ENCODE results near the gene FLNA. TPM values are rescaled to one million over a fixed set of nuclear protein-coding genes. Genes with fewer than 3 reads are reported as not detected.

The FLNA gene
- total and polyA plus RNA-seq, 10 of the 15 experiments (the other 5 are each of a cell fraction or from before 2014, with no cell fraction given) = 5.1 to 643 (median 171) TPM

DNA sequence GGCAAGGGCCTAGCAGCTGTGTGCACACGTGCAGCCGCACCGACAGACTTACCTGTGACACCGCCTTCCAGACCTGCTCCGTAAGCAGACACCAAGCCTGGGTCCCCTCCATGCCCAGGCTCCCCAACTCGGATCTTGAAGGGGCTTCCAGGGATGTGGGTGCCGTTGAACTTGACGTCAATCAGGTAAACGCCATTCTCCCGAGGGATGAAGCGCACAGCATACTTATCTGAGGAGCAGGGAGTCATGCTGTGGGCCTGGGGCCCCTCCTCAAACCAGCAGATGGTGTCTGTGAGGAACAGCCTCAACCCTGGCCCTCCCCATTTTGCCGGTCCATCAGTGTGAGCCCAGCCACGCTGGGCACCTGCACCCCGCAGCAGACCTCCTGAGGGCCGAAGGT, 24.5 kb downstream of the FLNA start:
- CTCF ChIA-PET = interaction anchor here (1.3 to 1.8 kb wide), 2 partner anchors 23 to 177 kb away, joined by 3 to 6 read pairs; no protein-coding TSS in a partner anchor
- 69% methylated on average over 15 of the region's 15 CpGs for WGBS (ENCODE audit: insufficient coverage, insufficient replicate concordance, low lambda C conversion rate, missing lambda C conversion rate)

DNA sequence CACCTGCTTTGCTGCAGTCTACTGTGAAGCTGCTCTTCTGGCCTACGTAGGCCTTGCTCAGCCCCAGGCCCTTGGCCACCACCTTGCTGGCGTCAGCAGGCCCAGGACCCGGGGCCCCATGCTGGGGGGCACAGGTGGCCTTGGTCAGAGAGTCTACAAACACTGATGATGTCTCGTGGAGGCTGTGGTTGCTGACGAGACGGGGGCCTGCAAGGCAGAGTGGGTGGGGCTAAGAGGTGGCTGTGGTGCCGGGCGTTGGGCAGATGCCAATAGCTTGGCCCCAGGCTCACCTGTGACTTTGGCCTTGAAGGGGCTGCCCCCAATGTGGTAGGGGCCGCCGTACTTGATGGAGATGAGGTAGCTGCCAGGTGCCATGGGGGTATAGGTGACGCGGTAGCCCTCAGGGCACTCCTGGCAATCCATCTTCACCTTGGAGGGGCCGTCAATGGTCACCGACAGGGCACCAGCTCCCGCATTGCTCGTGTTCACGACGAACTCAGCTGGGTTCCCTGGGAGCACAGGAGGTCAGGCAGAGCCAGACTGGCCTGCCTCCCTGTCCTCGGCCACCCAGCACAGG, 25.0 kb downstream of the FLNA start:
- CTCF ChIA-PET = interaction anchor here (1.3 to 1.8 kb wide), 2 partner anchors 24 to 178 kb away, joined by 3 to 6 read pairs; no protein-coding TSS in a partner anchor

More for the DNA sequence above, 24.5 kb downstream of the FLNA start:
- TF ChIP-seq KLF5 (IDR thresholded peaks at IDR 0.05; ENCODE audit: partially characterized antibody) = no peak
- Histone ChIP-seq H3K9me3 (replicated peaks; ENCODE audit: control insufficient read depth, insufficient read depth, low read length) (no peaks in the 10 kb centered on the region; the same call in 2 of the 3 replicates), H3K4me2 (ENCODE audit: control insufficient read depth, insufficient read depth) (no peak overlapping the region), H3K27me3 (replicated peaks in 1 of 2; ENCODE audit: control insufficient read depth in 2 of 2, insufficient read depth in 2 of 2, low read length in 1 of 2) (no peaks in the 10 kb centered on the region), H4K20me1 (ENCODE audit: control insufficient read depth, insufficient read depth) (no peaks in the 10 kb centered on the region), H3K4me1 (ENCODE audit: control insufficient read depth, insufficient read depth, low read length) (no peaks in the 10 kb centered on the region), H2AFZ (ENCODE audit: control insufficient read depth, low read depth, low read length) (no peak overlapping the region), H3K9ac (ENCODE audit: control insufficient read depth, insufficient read depth, low read length) (no peak overlapping the region), H3K36me3 (ENCODE audit: control insufficient read depth in 2 of 2, insufficient read depth in 2 of 2, low read length in 1 of 2) (peaks cover 0 to 40% of the 10 kb centered on the region in 2 experiments; a peak in 2 of 4 replicates), H3K27ac (ENCODE audit: control insufficient read depth, insufficient read depth) (no peak overlapping the region), H3K79me2 (ENCODE audit: control insufficient read depth, insufficient read depth, low read length) (no peaks in the 10 kb centered on the region), H3K4me3 (no peak overlapping the region)
- in situ Hi-C loops (cut with MboI) = no loop called here
- FAIRE-seq = no peak
- no TSS peak for BruUV-seq (replicated peaks)
- POLR2A ChIA-PET = no interaction called here
- intact Hi-C loops (cut with micrococcal nuclease; ENCODE audit: unreplicated experiment) = no loop called here
- no peak for ATAC-seq
- RAD21 ChIA-PET (ENCODE audit: unreplicated experiment) = no interaction called here
- SMC1A ChIA-PET (ENCODE audit: uncharacterized antibody, unreplicated experiment) = no interaction called here
- no peak for DNase-seq (ENCODE audit: low read depth, low spot score)

More for the DNA sequence above, 25.0 kb downstream of the FLNA start:
- 50% methylated on average over 19 of the region's 19 CpGs for whole genome bisulfite sequencing (ENCODE audit: insufficient coverage, insufficient replicate concordance, low lambda C conversion rate, missing lambda C conversion rate)
- Histone ChIP-seq H3K4me3 (no peak overlapping the region), H3K36me3 (ENCODE audit: control insufficient read depth in 2 of 2, insufficient read depth in 2 of 2, low read length in 1 of 2) (peaks cover 0 to 36% of the 10 kb centered on the region in 2 experiments; a peak in 2 of 4 replicates), H3K4me1 (ENCODE audit: control insufficient read depth, insufficient read depth, low read length) (no peaks in the 10 kb centered on the region), H3K9me3 (replicated peaks; ENCODE audit: control insufficient read depth, insufficient read depth, low read length) (no peaks in the 10 kb centered on the region; the same call in 2 of the 3 replicates), H3K79me2 (ENCODE audit: control insufficient read depth, insufficient read depth, low read length) (no peaks in the 10 kb centered on the region), H3K4me2 (ENCODE audit: control insufficient read depth, insufficient read depth) (no peak overlapping the region), H2AFZ (ENCODE audit: control insufficient read depth, low read depth, low read length) (no peak overlapping the region), H3K9ac (ENCODE audit: control insufficient read depth, insufficient read depth, low read length) (no peak overlapping the region), H3K27ac (ENCODE audit: control insufficient read depth, insufficient read depth) (no peak overlapping the region), H3K27me3 (replicated peaks in 1 of 2; ENCODE audit: control insufficient read depth in 2 of 2, insufficient read depth in 2 of 2, low read length in 1 of 2) (no peaks in the 10 kb centered on the region), H4K20me1 (ENCODE audit: control insufficient read depth, insufficient read depth) (no peaks in the 10 kb centered on the region)
- DNase-seq (ENCODE audit: low read depth, low spot score) = no peak
- RAD21 ChIA-PET (ENCODE audit: unreplicated experiment) = no interaction called here
- FAIRE-seq = no peak
- intact Hi-C loops (cut with micrococcal nuclease; ENCODE audit: unreplicated experiment) (no loop called here), in situ Hi-C loops (cut with MboI) (no loop called here)
- no peak for ATAC-seq
- SMC1A ChIA-PET (ENCODE audit: uncharacterized antibody, unreplicated experiment) = no interaction called here
- TF ChIP-seq RELA (IDR thresholded peaks at IDR 0.05; ENCODE audit: borderline replicate concordance, partially characterized antibody) (no peak), POLR2A (IDR thresholded peaks at IDR 0.05; ENCODE audit: low read depth, low read length) (peak; percentile 44; the same call in 1 of the 2 replicates)
- BruUV-seq (replicated peaks) = no TSS peak
- POLR2A ChIA-PET = interaction anchor here (0.5 kb wide), 1 partner anchor 362 kb away, joined by 6 read pairs; no protein-coding TSS in a partner anchor

Measured in GM12878 (cell line).